Measurements from ENCODE around the gene MMP11.

GRCh38 chr22:23816156-23816976 is 43.7 kb downstream of the MMP11 start:
- TF ChIP-seq CTCF (IDR thresholded peaks at IDR 0.05; ENCODE audit: low read depth, low read length) (no peak), POLR2A (IDR thresholded peaks at IDR 0.05; ENCODE audit: extremely low read depth, insufficient read length) (no peak), MYC (IDR thresholded peaks at IDR 0.05; ENCODE audit: low read depth, low read length) (no peak)
